ENCODE results near the gene SLC43A1. TPM values are rescaled to one million over a fixed set of nuclear protein-coding genes. Genes with fewer than 3 reads are reported as not detected.

Gene SLC43A1
- total and polyA plus RNA-seq, 3 experiments from 2014 or later: 23.5 to 25.3 (median 24.2) TPM

GRCh38 chr11:57496109-57496820, 19.2 kb downstream of the SLC43A1 start:
- Mint-ChIP-seq H3K4me1 (no peaks in the 10 kb centered on the region), H3K4me3 (no peak overlapping the region), H3K27me3 (no peaks in the 10 kb centered on the region), H3K9me3 (no peaks in the 10 kb centered on the region), H3K27ac (peak overlapping the region in 1 of 8 donors; percentile 14), H3K36me3 (peaks cover 7 to 53% (median 14%) of the 10 kb centered on the region in 3 donors)
- H3K4me1 ChIP-seq (ENCODE audit: insufficient read depth, low read length): no peaks in the 10 kb centered on the region
- no peak for DNase-seq
- no peak overlapping the region for H3K4me3 ChIP-seq (ENCODE audit: low read length)
- ChIA-PET CTCF (interaction anchor here (17.0 kb wide), 1 partner anchor 26 kb away, joined by 498 read pairs; the partner anchor contains the start of genes SLC43A1 and TIMM10), POLR2A (no interaction called here)
- H3K9me3 ChIP-seq (ENCODE audit: low read length): no peaks in the 10 kb centered on the region
- H3K27ac ChIP-seq (ENCODE audit: low read depth, low read length): no peak overlapping the region
- H3K27me3 ChIP-seq (ENCODE audit: insufficient read depth, low read length, poor library complexity, severe bottlenecking): no peaks in the 10 kb centered on the region
- H3K36me3 ChIP-seq (ENCODE audit: insufficient read depth, low read length): no peaks in the 10 kb centered on the region

GRCh38 chr11:57493507-57494503, 21.7 kb downstream of the SLC43A1 start:
- Mint-ChIP-seq H3K27ac (no peak overlapping the region), H3K36me3 (peaks cover 2 to 64% (median 19%) of the 10 kb centered on the region in 3 donors), H3K27me3 (no peaks in the 10 kb centered on the region), H3K9me3 (no peaks in the 10 kb centered on the region), H3K4me3 (no peak overlapping the region), H3K4me1 (no peaks in the 10 kb centered on the region)
- Histone ChIP-seq H3K27me3 (ENCODE audit: insufficient read depth, low read length, poor library complexity, severe bottlenecking) (no peaks in the 10 kb centered on the region), H3K27ac (ENCODE audit: low read depth, low read length) (no peak overlapping the region), H3K36me3 (ENCODE audit: insufficient read depth, low read length) (peaks cover 4% of the 10 kb centered on the region), H3K4me1 (ENCODE audit: insufficient read depth, low read length) (no peaks in the 10 kb centered on the region), H3K4me3 (ENCODE audit: low read length) (no peak overlapping the region), H3K9me3 (ENCODE audit: low read length) (no peaks in the 10 kb centered on the region)
- ChIA-PET CTCF (interaction anchor here (0.6 to 17.0 kb wide), 49 partner anchors 8 to 1020 kb away, joined by 3 to 498 read pairs (median 5); partner anchors contain the start of genes P2RX3, SLC43A1, TIMM10 and UBE2L6), POLR2A (interaction anchor here (1.1 to 1.8 kb wide), 4 partner anchors 21 to 36 kb away, joined by 3 to 11 read pairs (median 4); no protein-coding TSS in a partner anchor)
- DNase-seq: peak; percentile 61 to 83 (median 66)

- H3K4me1 ChIP-seq (ENCODE audit: insufficient read depth, low read length): no peaks in the 10 kb centered on the region
- H3K4me3 Mint-ChIP-seq: no peak overlapping the region
- CTCF ChIA-PET: interaction anchor here (0.9 to 17.0 kb wide), 12 partner anchors 10 to 310 kb away, joined by 3 to 498 read pairs (median 5); partner anchors contain the start of genes SLC43A1, TIMM10 and UBE2L6
- H3K27me3 Mint-ChIP-seq: peaks cover 6% of the 10 kb centered on the region in 2 donors
- H3K9me3 Mint-ChIP-seq: no peaks in the 10 kb centered on the region
- H3K27ac ChIP-seq (ENCODE audit: low read depth, low read length): no peak overlapping the region
- peaks cover 17 to 60% (median 33%) of the 10 kb centered on the region in 3 donors for H3K36me3 Mint-ChIP-seq
- no peak overlapping the region for H3K4me3 ChIP-seq (ENCODE audit: low read length)
- POLR2A ChIA-PET: no interaction called here
- H3K36me3 ChIP-seq (ENCODE audit: insufficient read depth, low read length): peaks cover 4% of the 10 kb centered on the region
- no peaks in the 10 kb centered on the region for H3K9me3 ChIP-seq (ENCODE audit: low read length)
- H3K4me1 Mint-ChIP-seq: no peaks in the 10 kb centered on the region
- H3K27me3 ChIP-seq (ENCODE audit: insufficient read depth, low read length, poor library complexity, severe bottlenecking): no peaks in the 10 kb centered on the region
- no peak overlapping the region for H3K27ac Mint-ChIP-seq
- peak; percentile 32 to 63 (median 40) for DNase-seq
These were observed 24.0 kb downstream of the SLC43A1 start for GRCh38 chr11:57491371-57492061.

- POLR2A ChIA-PET: no interaction called here
- no peak overlapping the region for H3K4me3 Mint-ChIP-seq
- Histone ChIP-seq H3K9me3 (ENCODE audit: low read length) (no peaks in the 10 kb centered on the region), H3K4me3 (ENCODE audit: low read length) (no peak overlapping the region), H3K27me3 (ENCODE audit: insufficient read depth, low read length, poor library complexity, severe bottlenecking) (no peaks in the 10 kb centered on the region), H3K36me3 (ENCODE audit: insufficient read depth, low read length) (peaks cover 4% of the 10 kb centered on the region), H3K4me1 (ENCODE audit: insufficient read depth, low read length) (no peaks in the 10 kb centered on the region), H3K27ac (ENCODE audit: low read depth, low read length) (no peak overlapping the region)
- CTCF ChIA-PET: interaction anchor here (1.3 to 17.0 kb wide), 11 partner anchors 10 to 151 kb away, joined by 4 to 498 read pairs (median 5); partner anchors contain the start of genes SLC43A1, TIMM10 and UBE2L6
- H3K27ac Mint-ChIP-seq: no peak overlapping the region
- H3K27me3 Mint-ChIP-seq: peaks cover 8% of the 10 kb centered on the region in 2 donors
- no peaks in the 10 kb centered on the region for H3K4me1 Mint-ChIP-seq
- DNase-seq: no peak
- peaks cover 21 to 57% (median 33%) of the 10 kb centered on the region in 3 donors for H3K36me3 Mint-ChIP-seq
- H3K9me3 Mint-ChIP-seq: peaks cover 0 to 2% (median 0%) of the 10 kb centered on the region in 5 donors
These were observed 24.9 kb downstream of the SLC43A1 start for GRCh38 chr11:57490456-57491248.

- Mint-ChIP-seq H3K4me3 (no peak overlapping the region), H3K9me3 (peaks cover 0 to 2% (median 0%) of the 10 kb centered on the region in 5 donors), H3K27ac (peak overlapping the region in 1 of 8 donors; percentile 47), H3K27me3 (peaks cover 15 to 18% of the 10 kb centered on the region in 2 donors), H3K4me1 (peaks cover 0 to 4% (median 3%) of the 10 kb centered on the region in 3 donors), H3K36me3 (peaks cover 27 to 63% (median 31%) of the 10 kb centered on the region in 3 donors)
- DNase-seq: no peak
- Histone ChIP-seq H3K9me3 (ENCODE audit: low read length) (no peaks in the 10 kb centered on the region), H3K36me3 (ENCODE audit: insufficient read depth, low read length) (peaks cover 4% of the 10 kb centered on the region), H3K27me3 (ENCODE audit: insufficient read depth, low read length, poor library complexity, severe bottlenecking) (no peaks in the 10 kb centered on the region), H3K4me3 (ENCODE audit: low read length) (no peak overlapping the region), H3K4me1 (ENCODE audit: insufficient read depth, low read length) (no peaks in the 10 kb centered on the region), H3K27ac (ENCODE audit: low read depth, low read length) (no peak overlapping the region)
- ChIA-PET POLR2A (no interaction called here), CTCF (interaction anchor here (2.9 to 17.0 kb wide), 2 partner anchors 30 to 34 kb away, joined by 9 to 498 read pairs; partner anchors contain the start of genes SLC43A1 and TIMM10)
These were observed 27.4 kb downstream of the SLC43A1 start for GRCh38 chr11:57487920-57488659.

GRCh38 chr11:57487021-57487778, 28.3 kb downstream of the SLC43A1 start:
- no peak overlapping the region for H3K27ac ChIP-seq (ENCODE audit: low read depth, low read length)
- H3K4me3 Mint-ChIP-seq: no peak overlapping the region
- no peaks in the 10 kb centered on the region for H3K9me3 ChIP-seq (ENCODE audit: low read length)
- POLR2A ChIA-PET: no interaction called here
- peaks cover 15 to 18% of the 10 kb centered on the region in 2 donors for H3K27me3 Mint-ChIP-seq
- no peak overlapping the region for H3K4me3 ChIP-seq (ENCODE audit: low read length)
- H3K36me3 ChIP-seq (ENCODE audit: insufficient read depth, low read length): peaks cover 4% of the 10 kb centered on the region
- peaks cover 0 to 9% (median 3%) of the 10 kb centered on the region in 3 donors for H3K4me1 Mint-ChIP-seq
- H3K4me1 ChIP-seq (ENCODE audit: insufficient read depth, low read length): no peaks in the 10 kb centered on the region
- H3K27ac Mint-ChIP-seq: no peak overlapping the region
- H3K36me3 Mint-ChIP-seq: peaks cover 27 to 63% (median 31%) of the 10 kb centered on the region in 3 donors
- CTCF ChIA-PET: interaction anchor here (0.9 to 17.0 kb wide), 2 partner anchors 30 to 35 kb away, joined by 3 to 498 read pairs; partner anchors contain the start of genes SLC43A1 and TIMM10
- no peaks in the 10 kb centered on the region for H3K27me3 ChIP-seq (ENCODE audit: insufficient read depth, low read length, poor library complexity, severe bottlenecking)
- peaks cover 0 to 2% (median 0%) of the 10 kb centered on the region in 5 donors for H3K9me3 Mint-ChIP-seq
- DNase-seq: no peak

Data from CD8-positive, alpha-beta memory T cell (primary cell).